ENCODE results near the gene ADGRV1.

The ADGRV1 gene

DNA sequence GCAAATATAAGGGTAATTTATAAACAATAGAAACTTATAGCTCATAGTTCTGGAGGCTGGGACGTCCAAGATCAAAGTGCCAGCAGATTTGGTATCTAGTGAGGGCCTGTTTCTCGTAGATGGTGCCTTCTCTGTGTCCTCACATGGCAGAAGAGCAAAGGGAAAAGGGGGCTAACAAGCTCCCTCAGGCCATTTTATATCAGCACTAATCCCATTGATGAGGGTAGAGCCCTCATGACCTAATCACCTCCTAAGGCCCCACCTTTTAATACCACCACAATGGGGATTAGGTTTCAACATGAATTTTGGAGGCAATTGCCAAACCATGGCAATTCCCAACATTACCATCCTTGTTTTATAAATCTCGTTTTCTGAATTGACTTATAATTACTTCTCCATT lies 564.7 kb downstream of the ADGRV1 start:
- no peak for DNase-seq (ENCODE audit: low read depth in 2 of 2, low spot score in 1 of 2)

DNA sequence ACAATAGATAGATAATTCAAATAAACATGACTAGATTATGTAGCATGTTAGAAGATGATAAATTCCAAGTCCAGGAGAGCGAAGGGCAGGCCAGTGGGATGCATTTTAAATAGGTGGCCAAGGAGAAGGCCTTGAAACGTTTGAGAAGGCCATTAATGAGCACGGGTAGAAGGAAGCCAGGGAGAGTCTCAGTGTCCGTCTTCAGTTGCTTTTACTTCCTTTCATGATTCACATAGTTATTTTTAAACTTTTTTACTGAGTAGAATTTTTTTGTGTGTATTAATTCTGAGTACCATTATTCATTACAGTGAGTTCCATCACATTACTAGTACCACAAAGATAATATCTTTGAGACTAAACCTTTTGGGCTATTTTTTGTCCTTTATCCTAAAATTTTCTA lies 565.3 kb downstream of the ADGRV1 start:
- DNase-seq (ENCODE audit: low read depth in 2 of 2, low spot score in 1 of 2), result no peak

GRCh38 chr5:91125916-91126315 lies 567.3 kb downstream of the ADGRV1 start:
- DNase-seq (ENCODE audit: low read depth in 2 of 2, low spot score in 1 of 2), result no peak

GRCh38 chr5:91126448-91126847 lies 567.9 kb downstream of the ADGRV1 start:
- no peak for DNase-seq (ENCODE audit: low read depth in 2 of 2, low spot score in 1 of 2)

- no peak for DNase-seq (ENCODE audit: low read depth in 2 of 2, low spot score in 1 of 2)
These were observed 568.3 kb downstream of the ADGRV1 start for GRCh38 chr5:91126888-91127287.

DNA sequence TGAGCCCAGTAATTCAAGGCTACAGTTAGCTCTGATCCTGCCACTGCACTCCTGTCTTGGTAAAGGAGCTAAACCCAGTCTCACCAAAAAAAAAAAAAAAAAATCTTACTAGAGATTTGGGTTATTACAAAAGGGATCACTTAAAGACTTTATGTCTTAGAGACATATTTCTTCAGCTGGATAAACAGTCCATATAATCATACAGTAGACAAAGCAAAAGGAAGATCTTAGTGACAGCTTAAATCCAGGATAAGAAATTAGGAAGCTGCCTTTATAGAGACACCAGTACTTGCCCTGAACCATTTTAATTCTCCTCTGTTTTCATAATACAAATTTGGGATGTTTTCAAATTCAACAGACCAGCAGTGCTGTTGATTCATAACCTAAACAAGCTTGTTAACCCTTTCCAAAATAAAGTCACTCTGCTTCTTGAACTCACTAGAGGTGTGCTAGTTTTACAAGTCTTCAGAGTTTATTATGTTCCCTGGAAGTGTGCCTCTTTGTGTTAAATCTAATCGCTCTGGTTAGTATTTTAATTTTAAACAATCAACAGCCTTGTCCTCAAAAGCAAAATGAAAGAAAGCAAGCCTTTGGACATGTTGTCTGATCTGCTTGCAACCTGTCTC lies 569.0 kb downstream of the ADGRV1 start:
- no peak for DNase-seq (ENCODE audit: low read depth in 2 of 2, low spot score in 1 of 2)

DNA sequence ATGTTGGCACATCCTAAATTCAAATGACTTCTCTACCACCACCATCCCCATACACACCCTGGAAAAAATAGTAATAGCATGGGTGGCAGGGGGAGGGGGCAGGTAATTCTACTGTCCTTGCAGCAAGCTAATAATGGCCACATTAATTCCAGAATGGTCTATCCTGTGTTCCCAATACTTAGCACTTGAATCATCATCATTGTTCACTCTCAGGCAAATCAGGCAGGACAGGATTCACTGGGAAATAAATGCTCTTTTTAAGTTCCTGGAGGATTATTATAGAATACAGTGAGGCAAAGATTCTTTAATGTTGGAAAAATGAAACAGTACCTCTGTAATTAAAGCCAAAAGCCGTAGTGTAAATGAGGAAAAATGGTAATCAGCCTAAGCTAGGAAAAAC lies 570.0 kb downstream of the ADGRV1 start:
- DNase-seq (ENCODE audit: low read depth in 2 of 2, low spot score in 1 of 2), result no peak

GRCh38 chr5:91129748-91130147 lies 571.2 kb downstream of the ADGRV1 start:
- no peak for DNase-seq (ENCODE audit: low read depth in 2 of 2, low spot score in 1 of 2)

GRCh38 chr5:91130759-91131158 lies 572.2 kb downstream of the ADGRV1 start:
- no peak for DNase-seq (ENCODE audit: low read depth in 2 of 2, low spot score in 1 of 2)

DNA sequence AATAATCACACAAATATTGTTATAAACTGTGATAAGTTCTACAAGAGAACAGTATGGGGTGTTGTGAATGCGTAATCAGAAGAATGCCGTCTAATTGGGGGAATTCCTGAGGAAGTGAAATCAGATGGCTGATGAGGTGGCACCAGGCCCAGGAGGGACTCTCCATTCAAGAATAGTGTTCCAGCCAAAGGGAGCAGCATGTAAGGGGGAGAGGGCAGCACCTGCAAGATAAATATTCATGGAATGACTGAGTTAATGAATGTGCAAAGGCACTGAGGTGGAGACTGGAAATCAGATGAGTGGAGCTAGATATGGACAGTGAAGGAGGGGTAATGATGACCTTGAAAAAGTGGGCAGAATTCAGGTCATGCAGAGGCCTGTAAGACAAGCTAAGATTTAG lies 574.0 kb downstream of the ADGRV1 start:
- no peak for DNase-seq (ENCODE audit: low read depth in 2 of 2, low spot score in 1 of 2)

DNA sequence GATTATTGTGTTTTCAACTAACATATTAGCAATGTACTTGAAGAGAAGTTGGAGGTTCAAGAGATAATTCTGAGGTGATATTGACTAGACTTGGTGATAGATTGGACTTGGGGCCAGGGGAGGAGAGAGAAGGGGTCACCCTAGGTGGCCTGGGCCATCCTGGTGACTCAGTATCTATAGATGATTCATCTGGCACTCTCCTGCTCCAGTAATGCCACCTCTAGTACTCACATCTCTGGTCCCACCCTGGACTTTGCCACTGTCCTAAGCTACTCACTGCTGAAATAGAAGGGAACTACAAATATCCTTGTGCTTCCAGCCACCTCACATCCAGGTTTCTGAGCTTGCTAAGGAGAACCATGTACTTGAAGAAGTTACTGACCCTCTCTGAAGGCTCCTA lies 574.6 kb downstream of the ADGRV1 start:
- no peak for DNase-seq (ENCODE audit: low read depth in 2 of 2, low spot score in 1 of 2)

- DNase-seq (ENCODE audit: low read depth in 2 of 2, low spot score in 1 of 2), result no peak
These were observed 577.1 kb downstream of the ADGRV1 start for GRCh38 chr5:91135475-91136248.

- no peak for DNase-seq (ENCODE audit: low read depth in 2 of 2, low spot score in 1 of 2)
These were observed 577.7 kb downstream of the ADGRV1 start for GRCh38 chr5:91136271-91136670.

DNA sequence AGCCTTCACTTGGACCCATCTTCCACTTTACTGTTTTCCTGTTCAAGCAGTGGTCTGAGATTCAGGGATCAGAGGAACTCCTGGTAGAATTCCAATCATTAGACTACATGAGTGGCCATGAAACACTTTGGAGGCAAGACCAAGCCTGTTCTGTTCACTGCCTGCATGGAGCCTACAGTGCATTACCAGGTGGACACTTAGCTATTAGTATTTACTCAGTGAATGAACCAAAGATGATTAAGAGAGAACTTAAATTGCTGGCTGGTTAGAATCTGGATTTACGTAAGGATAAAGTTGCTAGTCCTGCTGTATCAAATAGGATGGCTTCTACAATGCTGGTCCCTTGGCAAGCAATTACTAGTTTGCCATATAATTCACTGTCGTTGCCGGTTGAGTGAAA lies 579.0 kb downstream of the ADGRV1 start:
- no peak for DNase-seq (ENCODE audit: low read depth in 2 of 2, low spot score in 1 of 2)

- no peak for DNase-seq (ENCODE audit: low read depth in 2 of 2, low spot score in 1 of 2)
These were observed 581.1 kb downstream of the ADGRV1 start for GRCh38 chr5:91139572-91140200.

GRCh38 chr5:91140657-91141056 lies 582.1 kb downstream of the ADGRV1 start:
- DNase-seq (ENCODE audit: low read depth in 2 of 2, low spot score in 1 of 2), result no peak

DNA sequence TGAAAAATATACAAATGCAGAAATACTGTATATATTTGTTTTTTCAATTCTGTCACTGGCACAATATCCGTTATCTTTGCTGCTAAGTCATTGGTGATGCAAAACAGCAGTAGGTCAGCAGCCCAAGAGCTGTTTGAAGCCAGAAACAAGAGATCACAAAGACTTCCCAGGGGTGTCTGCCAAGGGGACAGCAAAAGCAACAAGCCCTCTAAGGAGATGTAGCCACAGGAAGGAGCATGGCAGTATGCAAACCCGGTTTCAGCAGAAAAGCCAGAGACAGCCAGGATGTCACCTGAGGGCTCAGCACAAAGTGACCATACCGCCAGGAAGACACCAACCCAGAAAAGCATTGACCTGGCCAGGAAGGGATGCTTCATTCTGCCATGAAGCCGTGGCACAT lies 583.0 kb downstream of the ADGRV1 start:
- no peak for DNase-seq (ENCODE audit: low read depth in 2 of 2, low spot score in 1 of 2)

DNA sequence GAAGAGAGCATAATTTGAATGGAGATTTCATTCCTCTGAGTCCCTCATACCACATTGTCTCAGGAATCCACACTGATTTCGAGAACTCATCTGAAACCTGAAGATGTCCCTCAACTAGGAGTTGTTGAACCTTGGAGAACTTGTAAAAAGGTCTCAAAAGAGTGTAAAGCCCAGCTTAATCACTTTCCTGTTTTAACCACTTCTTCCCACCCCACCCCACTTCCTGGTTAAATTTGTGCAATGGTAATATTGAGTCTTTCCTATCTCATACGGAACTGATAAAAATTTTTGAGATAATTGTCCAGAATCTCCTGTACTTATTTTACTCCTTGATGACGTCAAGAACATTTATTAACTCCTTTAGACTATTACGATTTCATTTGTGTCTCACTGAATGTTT lies 583.8 kb downstream of the ADGRV1 start:
- no peak for DNase-seq (ENCODE audit: low read depth in 2 of 2, low spot score in 1 of 2)

DNA sequence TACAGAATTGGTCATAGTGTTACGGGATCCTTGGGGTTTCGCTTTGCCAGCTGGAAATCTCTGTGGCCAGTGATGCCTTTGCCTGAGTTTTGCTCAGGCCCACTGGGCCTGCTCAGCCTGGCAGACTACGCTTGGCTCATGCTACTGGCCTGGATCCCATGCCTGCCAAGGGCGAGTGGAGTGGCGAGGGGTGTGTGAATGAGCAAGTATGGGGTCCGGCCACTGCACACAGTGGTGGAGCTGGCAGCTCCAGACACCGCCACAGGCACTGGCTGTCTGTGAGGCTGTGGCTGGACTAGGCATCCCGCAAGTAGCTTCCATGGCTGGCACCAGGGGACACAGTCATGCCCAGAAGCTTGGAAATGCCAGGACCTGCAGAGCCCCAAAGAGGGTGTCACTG lies 584.2 kb downstream of the ADGRV1 start:
- no peak for DNase-seq (ENCODE audit: low read depth in 2 of 2, low spot score in 1 of 2)

DNA sequence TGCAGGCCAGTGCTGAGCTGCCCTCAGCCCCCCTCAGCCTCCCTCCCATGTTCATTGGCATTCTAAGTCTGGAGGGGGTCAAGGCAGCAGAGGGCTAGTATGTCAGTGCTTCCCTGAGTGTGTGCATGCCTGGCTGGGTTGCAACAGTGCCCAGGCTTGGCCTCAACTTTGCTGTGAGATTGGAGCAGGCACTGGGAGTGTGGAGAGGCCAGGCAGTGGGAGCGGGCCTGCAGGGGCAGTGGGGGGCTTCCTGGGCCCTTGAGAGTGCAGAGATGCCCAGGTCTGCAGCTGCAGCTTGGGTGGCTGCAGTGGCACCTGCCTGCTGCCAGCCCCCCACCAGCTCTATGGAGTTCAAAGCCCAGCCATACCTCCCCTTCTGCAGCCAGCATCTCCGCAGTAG lies 585.2 kb downstream of the ADGRV1 start:
- DNase-seq (ENCODE audit: low read depth in 2 of 2, low spot score in 1 of 2), result no peak

DNA sequence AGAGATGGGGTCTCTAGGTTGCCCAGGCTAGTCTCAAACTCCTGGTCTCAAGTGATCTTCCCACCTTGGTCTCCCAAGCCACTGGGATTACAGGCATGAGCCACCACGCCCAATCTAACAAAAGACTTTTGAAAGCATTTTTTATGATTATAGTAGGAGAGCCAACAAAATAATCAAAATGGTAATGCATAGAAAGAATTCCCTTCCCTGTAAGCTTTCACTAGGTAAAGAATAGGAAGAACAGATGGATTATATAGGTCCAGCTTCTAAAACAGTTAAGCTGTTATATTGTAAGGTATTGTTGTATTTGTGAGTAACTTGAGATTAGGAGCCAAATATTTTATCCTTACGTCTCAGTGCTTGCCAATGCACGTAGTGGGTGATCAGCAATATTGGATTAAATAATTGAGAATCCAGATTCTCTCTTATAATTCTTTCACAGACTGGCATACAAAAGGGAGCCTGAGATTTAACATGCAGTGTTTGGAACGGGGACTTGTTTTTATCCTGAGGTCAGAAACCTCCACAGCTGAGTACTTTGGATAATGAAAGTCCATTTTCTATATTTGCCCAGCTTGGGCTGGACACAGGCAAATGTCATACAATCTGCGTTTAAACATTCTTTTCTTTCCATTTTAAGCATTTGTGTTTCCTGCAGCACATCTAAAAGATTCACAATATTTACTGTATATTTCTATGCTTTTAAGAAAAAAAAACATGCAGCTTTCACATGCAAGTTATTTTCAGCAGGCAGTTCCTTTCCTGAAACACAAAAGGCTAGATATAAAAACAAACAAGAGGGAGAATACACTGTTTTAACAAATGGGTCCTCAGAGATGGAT lies 586.1 kb downstream of the ADGRV1 start:
- DNase-seq (ENCODE audit: low read depth in 2 of 2, low spot score in 1 of 2), result no peak

GRCh38 chr5:91145333-91145620 lies 586.7 kb downstream of the ADGRV1 start:
- DNase-seq (ENCODE audit: low read depth in 2 of 2, low spot score in 1 of 2), result no peak
